ENCODE results near the gene C11orf42.

The C11orf42 gene

GRCh38 chr11:6196396-6196795, 9.0 kb upstream of the C11orf42 start:
- no peak overlapping the region for H3K4me3 ChIP-seq (ENCODE audit: low read depth, low read length)
- no peak for TF ChIP-seq CTCF (conservative IDR thresholded peaks at IDR 0.05; ENCODE audit: low read depth, low read length)
- DNase-seq (ENCODE audit: low read depth) = no peak

- DNase-seq (ENCODE audit: low read depth) = no peak
- no peak for TF ChIP-seq CTCF (conservative IDR thresholded peaks at IDR 0.05; ENCODE audit: low read depth, low read length)
- H3K4me3 ChIP-seq (ENCODE audit: low read depth, low read length) = no peak overlapping the region
Measured at GRCh38 chr11:6197466-6198200, 7.7 kb upstream of the C11orf42 start.

- no peak for TF ChIP-seq CTCF (conservative IDR thresholded peaks at IDR 0.05; ENCODE audit: low read depth, low read length)
- H3K4me3 ChIP-seq (ENCODE audit: low read depth, low read length) = no peak within 1 kb of the TSS
- no peak for DNase-seq (ENCODE audit: low read depth)
Measured at GRCh38 chr11:6199174-6199810, 6.1 kb upstream of the C11orf42 start, which contains the start of gene OR52W1. Gene OR52W1, plus strand, starts transcription at chr11:6199224. Its CDS starts 0 bp downstream, at chr11:6199224.

GRCh38 chr11:6200975-6201374, 4.4 kb upstream of the C11orf42 start:
- TF ChIP-seq CTCF (conservative IDR thresholded peaks at IDR 0.05; ENCODE audit: low read depth, low read length) = no peak
- DNase-seq (ENCODE audit: low read depth) = peak; percentile 34
- H3K4me3 ChIP-seq (ENCODE audit: low read depth, low read length) = no peak overlapping the region

GRCh38 chr11:6201481-6201880, 3.9 kb upstream of the C11orf42 start:
- TF ChIP-seq CTCF (conservative IDR thresholded peaks at IDR 0.05; ENCODE audit: low read depth, low read length) = no peak
- H3K4me3 ChIP-seq (ENCODE audit: low read depth, low read length) = no peak overlapping the region
- DNase-seq (ENCODE audit: low read depth) = peak; percentile 15

- no peak for TF ChIP-seq CTCF (conservative IDR thresholded peaks at IDR 0.05; ENCODE audit: low read depth, low read length)
- no peak overlapping the region for H3K4me3 ChIP-seq (ENCODE audit: low read depth, low read length)
- no peak for DNase-seq (ENCODE audit: low read depth)
Measured at GRCh38 chr11:6202041-6202440, 3.3 kb upstream of the C11orf42 start.

- H3K4me3 ChIP-seq (ENCODE audit: low read depth, low read length) = no peak overlapping the region
- no peak for TF ChIP-seq CTCF (conservative IDR thresholded peaks at IDR 0.05; ENCODE audit: low read depth, low read length)
- no peak for DNase-seq (ENCODE audit: low read depth)
Measured at GRCh38 chr11:6203327-6203726, 2.0 kb upstream of the C11orf42 start.
